Astrocyte (in vitro differentiated cells and primary cell): Measurements from ENCODE around the gene LDLRAD4. TPM values are rescaled to one million over a fixed set of nuclear protein-coding genes. Genes with fewer than 3 reads are reported as not detected.

Experiments used
- DNase-seq: peaks from one replicate; pipeline ENCODE4 v3.0.0-alpha.2; 2010; ENCODE audit warnings: low read depth
- FAIRE-seq: peaks from 2 replicates; lab custom pipeline; 2011; peaks lifted over from hg19 to GRCh38; lab: Jason Lieb, UNC
- H2AFZ ChIP-seq: 2 replicates; pipeline ENCODE4 v1.6.0; 2012; ENCODE audit warnings: low read depth, low read length, inconsistent platforms
- H3K27ac ChIP-seq: 2 replicates; pipeline ENCODE4 v1.5.1; 2011; ENCODE audit warnings: low read depth, low read length, inconsistent platforms
- H3K27me3 ChIP-seq: 2 replicates; pipeline ENCODE4 v1.6.0; 2011; ENCODE audit warnings: low read length, inconsistent platforms; ENCODE audit not compliant: insufficient read depth
- H3K36me3 ChIP-seq: 2 replicates; pipeline ENCODE4 v1.5.1; 2011; ENCODE audit warnings: low read length, inconsistent platforms; ENCODE audit not compliant: insufficient read depth
- H3K4me1 ChIP-seq: 2 replicates; pipeline ENCODE4 v1.5.1; 2011; ENCODE audit warnings: low read length, inconsistent platforms; ENCODE audit not compliant: insufficient read depth
- H3K4me2 ChIP-seq: 2 replicates; pipeline ENCODE4 v1.6.0; 2012; ENCODE audit warnings: low read length, inconsistent platforms
- H3K4me3 ChIP-seq: 2 replicates; pipeline ENCODE4 v1.5.1; 2011; ENCODE audit warnings: low read depth, mild to moderate bottlenecking, low read length, inconsistent platforms; ENCODE audit not compliant: insufficient read depth
- H3K79me2 ChIP-seq: 2 replicates; pipeline ENCODE4 v1.6.0; 2012; ENCODE audit warnings: mild to moderate bottlenecking, low read length, inconsistent platforms; ENCODE audit not compliant: insufficient read depth
- H3K9ac ChIP-seq: 2 replicates; pipeline ENCODE4 v1.6.0; 2012; ENCODE audit warnings: mild to moderate bottlenecking, low read length, inconsistent platforms
- H3K9me3 ChIP-seq: 2 replicates; pipeline ENCODE4 v1.5.1; 2012; ENCODE audit warnings: low read depth, mild to moderate bottlenecking, low read length, inconsistent platforms; ENCODE audit not compliant: insufficient read depth
- H4K20me1 ChIP-seq: 2 replicates; pipeline ENCODE4 v1.6.0; 2012; ENCODE audit warnings: low read length, inconsistent platforms; ENCODE audit not compliant: insufficient read depth
- H3K27ac Mint-ChIP-seq: one replicate; pipeline ENCODE4 v1.8.0; 2021; ENCODE audit warnings: mild to moderate bottlenecking, mixed read lengths; ENCODE audit not compliant: unreplicated experiment
- H3K27me3 Mint-ChIP-seq: one replicate; pipeline ENCODE4 v1.8.0; 2021; ENCODE audit warnings: low read depth, mixed read lengths; ENCODE audit not compliant: unreplicated experiment
- H3K36me3 Mint-ChIP-seq: one replicate; pipeline ENCODE4 v1.8.0; 2021; ENCODE audit warnings: low read depth, mixed read lengths; ENCODE audit not compliant: unreplicated experiment
- H3K4me1 Mint-ChIP-seq: one replicate; pipeline ENCODE4 v1.8.0; 2021; ENCODE audit warnings: low read depth, mixed read lengths; ENCODE audit not compliant: unreplicated experiment
- H3K4me3 Mint-ChIP-seq: one replicate; pipeline ENCODE4 v1.8.0; 2021; ENCODE audit warnings: mild to moderate bottlenecking, moderate library complexity, mixed read lengths; ENCODE audit not compliant: unreplicated experiment
- H3K9me3 Mint-ChIP-seq: one replicate; pipeline ENCODE4 v1.8.0; 2021; ENCODE audit warnings: mild to moderate bottlenecking, mixed read lengths; ENCODE audit not compliant: unreplicated experiment
- CTCF ChIP-seq: IDR thresholded peaks from 2 replicates; pipeline ENCODE4 v1.5.1; 2011; ENCODE audit warnings: low read depth, mild to moderate bottlenecking, inconsistent platforms, low read length, moderate library complexity; ENCODE audit not compliant: insufficient read depth
- EZH2 ChIP-seq: IDR thresholded peaks from 2 replicates; pipeline ENCODE4 v1.6.1; 2012; ENCODE audit warnings: mild to moderate bottlenecking, low read length, inconsistent platforms; ENCODE audit not compliant: insufficient read depth
- total RNA-seq: library from RNA; stranded (reverse); gene quantifications from 2 replicates; pipeline ENCODE4 v1.2.1, GENCODE V29; 2021

Gene LDLRAD4
- total RNA-seq, 1 donor from 2014 or later: 26.0 TPM

GRCh38 chr18:13530033-13530878 is 311.7 kb downstream of the LDLRAD4 start:
- Histone ChIP-seq H3K27me3 (peaks cover 14% of the 10 kb centered on the region), H3K27ac (no peak overlapping the region), H4K20me1 (no peaks in the 10 kb centered on the region), H3K4me3 (no peak overlapping the region), H3K9me3 (no peaks in the 10 kb centered on the region), H3K9ac (no peak overlapping the region), H3K36me3 (no peaks in the 10 kb centered on the region), H3K4me1 (no peaks in the 10 kb centered on the region), H3K4me2 (no peak overlapping the region), H3K79me2 (no peaks in the 10 kb centered on the region), H2AFZ (no peak overlapping the region)
- H3K4me1 Mint-ChIP-seq: peaks cover 8% of the 10 kb centered on the region
- peaks cover 5% of the 10 kb centered on the region for H3K27me3 Mint-ChIP-seq
- H3K27ac Mint-ChIP-seq: peak overlapping the region; percentile 35
- DNase-seq (no peak), FAIRE-seq (no peak)
- no peak overlapping the region for H3K4me3 Mint-ChIP-seq
- TF ChIP-seq EZH2 (no peak), CTCF (no peak)
- no peaks in the 10 kb centered on the region for H3K9me3 Mint-ChIP-seq
- peaks cover 5% of the 10 kb centered on the region for H3K36me3 Mint-ChIP-seq

- H4K20me1 ChIP-seq: no peaks in the 10 kb centered on the region
- FAIRE-seq: no peak
Observed at GRCh38 chr18:13530879-13531387, 312.4 kb downstream of the LDLRAD4 start.

More at GRCh38 chr18:13530879-13531387, 312.4 kb downstream of the LDLRAD4 start:
- Mint-ChIP-seq H3K9me3 (no peaks in the 10 kb centered on the region), H3K4me3 (no peak overlapping the region), H3K27ac (no peak overlapping the region), H3K36me3 (peaks cover 4% of the 10 kb centered on the region), H3K4me1 (peaks cover 8% of the 10 kb centered on the region), H3K27me3 (peaks cover 5% of the 10 kb centered on the region)
- DNase-seq: peak; percentile 53
- H3K4me3 ChIP-seq: no peak overlapping the region
- no peaks in the 10 kb centered on the region for H3K36me3 ChIP-seq
- H3K27me3 ChIP-seq: peaks cover 14% of the 10 kb centered on the region
- no peak overlapping the region for H3K27ac ChIP-seq
- H3K4me1 ChIP-seq: no peaks in the 10 kb centered on the region
- TF ChIP-seq EZH2: no peak
- TF ChIP-seq CTCF: peak; percentile 28
- no peak overlapping the region for H3K9ac ChIP-seq
- H2AFZ ChIP-seq: no peak overlapping the region
- H3K79me2 ChIP-seq: no peaks in the 10 kb centered on the region
- no peak overlapping the region for H3K4me2 ChIP-seq
- no peaks in the 10 kb centered on the region for H3K9me3 ChIP-seq
